ENCODE results near the gene DGLUCY. TPM values are rescaled to one million over a fixed set of nuclear protein-coding genes. Genes with fewer than 3 reads are reported as not detected.

Gene DGLUCY
- total RNA-seq, 1 donor from 2014 or later: 15.6 TPM

DNA sequence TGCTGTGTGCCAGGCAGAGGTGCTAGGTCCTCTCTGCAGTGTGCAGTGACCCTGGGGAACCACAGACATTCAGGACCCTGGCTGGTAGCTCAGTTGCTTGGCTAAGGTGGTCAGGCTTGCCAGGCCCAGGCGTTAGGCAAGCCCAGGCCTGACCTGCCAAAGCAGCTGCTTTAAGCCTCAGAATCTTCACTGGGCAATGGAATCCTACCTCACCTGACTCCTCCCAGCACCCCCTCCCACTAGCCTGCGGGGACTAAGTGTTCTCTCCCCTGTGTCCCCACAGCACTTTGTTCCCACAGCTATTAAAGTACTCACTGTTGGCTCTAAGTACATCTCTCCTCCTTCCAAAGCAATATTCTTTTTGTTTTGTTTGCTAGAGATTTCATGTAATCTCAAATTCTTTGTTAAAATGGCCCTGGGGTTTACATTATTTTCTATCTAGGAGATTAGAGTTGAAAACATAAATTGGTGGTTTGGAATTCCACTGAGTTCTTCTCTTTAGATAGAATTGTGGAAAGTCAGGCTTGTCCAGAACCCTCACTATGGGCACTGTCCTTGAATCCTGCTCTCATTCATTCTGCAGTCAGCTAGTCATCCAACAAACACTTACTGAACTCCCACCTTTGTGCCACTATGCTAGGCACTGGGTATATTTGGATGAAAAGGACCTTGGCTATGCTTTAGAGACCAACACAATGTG, 44.4 kb downstream of the DGLUCY start:
- H3K27me3 Mint-ChIP-seq (ENCODE audit: low read depth): no peaks in the 10 kb centered on the region
- TF ChIP-seq, protein P1, sequence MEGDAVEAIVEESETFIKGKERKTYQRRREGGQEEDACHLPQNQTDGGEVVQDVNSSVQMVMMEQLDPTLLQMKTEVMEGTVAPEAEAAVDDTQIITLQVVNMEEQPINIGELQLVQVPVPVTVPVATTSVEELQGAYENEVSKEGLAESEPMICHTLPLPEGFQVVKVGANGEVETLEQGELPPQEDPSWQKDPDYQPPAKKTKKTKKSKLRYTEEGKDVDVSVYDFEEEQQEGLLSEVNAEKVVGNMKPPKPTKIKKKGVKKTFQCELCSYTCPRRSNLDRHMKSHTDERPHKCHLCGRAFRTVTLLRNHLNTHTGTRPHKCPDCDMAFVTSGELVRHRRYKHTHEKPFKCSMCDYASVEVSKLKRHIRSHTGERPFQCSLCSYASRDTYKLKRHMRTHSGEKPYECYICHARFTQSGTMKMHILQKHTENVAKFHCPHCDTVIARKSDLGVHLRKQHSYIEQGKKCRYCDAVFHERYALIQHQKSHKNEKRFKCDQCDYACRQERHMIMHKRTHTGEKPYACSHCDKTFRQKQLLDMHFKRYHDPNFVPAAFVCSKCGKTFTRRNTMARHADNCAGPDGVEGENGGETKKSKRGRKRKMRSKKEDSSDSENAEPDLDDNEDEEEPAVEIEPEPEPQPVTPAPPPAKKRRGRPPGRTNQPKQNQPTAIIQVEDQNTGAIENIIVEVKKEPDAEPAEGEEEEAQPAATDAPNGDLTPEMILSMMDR (conservative IDR thresholded peaks at IDR 0.05): no peak
- H3K4me3 Mint-ChIP-seq: no peak overlapping the region
- DNase-seq (ENCODE audit: low read depth, low spot score): no peak
- H3K36me3 Mint-ChIP-seq (ENCODE audit: low read depth): peaks cover 7% of the 10 kb centered on the region
- no peaks in the 10 kb centered on the region for H3K4me1 Mint-ChIP-seq
- no peaks in the 10 kb centered on the region for H3K9me3 Mint-ChIP-seq
- H3K27ac Mint-ChIP-seq (ENCODE audit: unreplicated experiment): no peak overlapping the region

DNA sequence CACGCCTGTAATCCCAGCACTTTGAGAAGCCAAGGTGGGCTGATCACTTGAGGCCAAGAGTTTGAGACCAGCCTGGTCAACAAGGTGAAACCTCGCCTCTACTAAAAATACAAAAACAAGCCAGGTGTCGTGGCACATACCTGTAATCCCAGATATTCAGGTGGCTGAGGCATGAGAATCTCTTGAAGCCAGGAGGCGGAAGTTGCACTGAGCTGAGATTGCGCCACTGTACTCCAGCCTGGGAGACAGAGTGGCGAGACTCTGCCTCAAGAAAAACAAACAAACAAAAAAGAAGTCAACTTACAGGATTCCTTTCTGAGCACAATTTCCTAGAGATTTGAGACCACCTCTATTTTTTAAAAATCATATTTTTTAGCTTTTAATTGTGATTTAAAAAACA, 45.3 kb downstream of the DGLUCY start:
- Mint-ChIP-seq H3K4me1 (no peaks in the 10 kb centered on the region), H3K4me3 (no peak overlapping the region), H3K27me3 (ENCODE audit: low read depth) (no peaks in the 10 kb centered on the region), H3K9me3 (no peaks in the 10 kb centered on the region), H3K36me3 (ENCODE audit: low read depth) (peaks cover 7% of the 10 kb centered on the region), H3K27ac (ENCODE audit: unreplicated experiment) (no peak overlapping the region)
- TF ChIP-seq, protein P1 (conservative IDR thresholded peaks at IDR 0.05): no peak
- DNase-seq (ENCODE audit: low read depth, low spot score): no peak

- TF ChIP-seq, protein P1 (conservative IDR thresholded peaks at IDR 0.05): no peak
- Mint-ChIP-seq H3K27me3 (ENCODE audit: low read depth) (no peaks in the 10 kb centered on the region), H3K36me3 (ENCODE audit: low read depth) (peaks cover 7% of the 10 kb centered on the region), H3K4me3 (no peak overlapping the region), H3K27ac (ENCODE audit: unreplicated experiment) (no peak overlapping the region), H3K9me3 (no peaks in the 10 kb centered on the region), H3K4me1 (no peaks in the 10 kb centered on the region)
- DNase-seq (ENCODE audit: low read depth, low spot score): no peak
Measured at GRCh38 chr14:91159906-91160305, 46.0 kb downstream of the DGLUCY start.

DNA sequence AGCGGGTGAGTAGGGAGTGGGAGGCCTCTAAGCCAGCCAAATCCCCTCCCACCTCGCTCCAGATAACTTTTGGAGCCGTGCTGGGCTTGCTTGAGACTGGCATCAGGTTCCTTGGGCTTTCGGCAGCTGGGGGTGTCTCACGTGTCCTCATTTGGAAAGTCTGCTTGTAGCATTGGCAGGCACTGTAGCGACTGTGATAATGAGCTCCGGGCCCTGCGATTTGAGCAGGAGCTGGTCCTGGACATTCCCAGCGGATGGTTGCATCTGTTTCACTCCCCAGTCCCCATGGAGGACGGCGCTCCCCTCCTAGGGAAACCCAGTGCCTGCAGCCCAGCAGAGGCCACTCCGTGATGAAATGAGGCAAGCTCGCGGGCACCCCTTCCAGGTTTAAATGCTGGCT, 49.4 kb downstream of the DGLUCY start:
- no peak for DNase-seq (ENCODE audit: low read depth, low spot score)
- TF ChIP-seq, protein P1 (conservative IDR thresholded peaks at IDR 0.05): no peak
- Mint-ChIP-seq H3K27me3 (ENCODE audit: low read depth) (no peaks in the 10 kb centered on the region), H3K4me3 (no peak overlapping the region), H3K4me1 (no peaks in the 10 kb centered on the region), H3K36me3 (ENCODE audit: low read depth) (peaks cover 7% of the 10 kb centered on the region), H3K27ac (ENCODE audit: unreplicated experiment) (no peak overlapping the region), H3K9me3 (no peaks in the 10 kb centered on the region)

DNA sequence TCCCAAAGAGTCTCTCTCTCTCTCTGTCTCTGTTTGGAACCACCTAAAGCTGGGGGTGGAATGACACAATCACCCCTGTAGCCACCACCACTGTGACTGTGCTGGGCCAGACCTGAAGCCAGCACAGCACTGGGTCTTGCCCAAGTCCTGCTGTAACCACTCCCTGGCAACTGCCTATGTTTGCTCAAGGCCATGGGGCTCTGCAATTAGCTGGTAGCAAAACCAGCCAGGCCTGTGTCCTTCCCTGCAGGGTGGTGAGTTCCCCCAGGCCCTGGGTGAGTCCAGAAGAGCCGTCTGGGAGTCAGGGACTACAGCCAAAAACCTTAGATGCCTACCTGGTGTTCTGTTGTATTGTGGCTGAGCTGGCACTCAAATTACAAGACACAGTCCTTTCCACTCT, 50.8 kb downstream of the DGLUCY start:
- Mint-ChIP-seq H3K4me3 (no peak overlapping the region), H3K27me3 (ENCODE audit: low read depth) (no peaks in the 10 kb centered on the region), H3K9me3 (no peaks in the 10 kb centered on the region), H3K4me1 (no peaks in the 10 kb centered on the region), H3K27ac (ENCODE audit: unreplicated experiment) (peak overlapping the region; percentile 53), H3K36me3 (ENCODE audit: low read depth) (peaks cover 6% of the 10 kb centered on the region)
- TF ChIP-seq, protein P1 (conservative IDR thresholded peaks at IDR 0.05): no peak
- DNase-seq (ENCODE audit: low read depth, low spot score): no peak
